ENCODE measurements around the gene ZNF606.

Gene ZNF606

DNA sequence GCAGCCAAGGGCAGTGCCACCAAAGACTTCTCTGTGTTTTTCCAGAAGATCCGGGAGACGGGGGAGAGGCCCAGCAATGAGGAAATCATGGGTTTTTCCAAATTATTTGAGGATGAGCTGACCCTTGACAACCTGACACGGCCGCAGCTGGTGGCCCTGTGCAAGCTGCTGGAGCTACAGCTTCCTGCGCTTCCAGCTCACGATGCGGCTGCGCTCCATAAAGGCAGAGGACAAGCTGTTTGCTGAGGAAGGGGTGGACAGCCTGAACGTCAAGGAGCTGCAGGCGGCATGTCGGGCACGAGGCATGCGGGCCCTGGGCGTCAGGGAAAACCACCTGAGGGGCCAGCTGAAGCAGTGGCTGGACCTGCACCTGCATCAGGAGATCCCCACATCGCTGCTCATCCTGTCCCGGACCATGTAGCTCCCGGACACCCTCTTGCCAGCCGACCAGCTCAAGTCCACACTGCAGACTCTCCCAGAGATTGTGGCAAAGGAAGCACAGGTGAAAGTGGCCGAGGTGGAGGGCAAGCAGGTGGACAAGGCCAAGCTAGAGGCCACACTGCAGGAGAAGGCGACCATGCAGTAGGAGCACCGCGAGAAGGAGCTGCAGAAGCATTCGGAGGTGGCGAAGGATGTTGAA lies 42.9 kb upstream of the ZNF606 start:
- Histone ChIP-seq H3K27ac (ENCODE audit: low read depth, low read length) (no peak overlapping the region), H3K79me2 (ENCODE audit: control insufficient read depth, low read length) (no peaks in the 10 kb centered on the region), H3K4me3 (ENCODE audit: low read length) (no peak overlapping the region), H4K20me1 (ENCODE audit: control insufficient read depth, insufficient read depth, low read depth, low read length) (no peaks in the 10 kb centered on the region), H3K4me2 (ENCODE audit: low read length) (no peak overlapping the region), H3K9me3 (ENCODE audit: control insufficient read depth, insufficient read depth, low read length) (peaks cover 37% of the 10 kb centered on the region; the same call in 1 of the 2 replicates), H3K36me3 (ENCODE audit: control insufficient read depth, low read length) (no peaks in the 10 kb centered on the region), H3F3A (ENCODE audit: control insufficient read depth, insufficient read depth) (no peaks in the 10 kb centered on the region), H3K27me3 (ENCODE audit: control insufficient read depth, low read length) (no peaks in the 10 kb centered on the region), H3K9me2 (replicated peaks; ENCODE audit: control insufficient read depth, low read length) (no peaks in the 10 kb centered on the region), H3K4me1 (ENCODE audit: control insufficient read depth, low read length) (no peaks in the 10 kb centered on the region)
- TF ChIP-seq EZH2phosphoT487 (IDR thresholded peaks at IDR 0.05; ENCODE audit: borderline replicate concordance, low read length) (no peak), CTCF (IDR thresholded peaks at IDR 0.05; ENCODE audit: low read depth, low read length, poor library complexity, severe bottlenecking) (no peak)

GRCh38 chr19:58044886-58045285 lies 42.3 kb upstream of the ZNF606 start:
- H4K20me1 ChIP-seq (ENCODE audit: control insufficient read depth, insufficient read depth, low read depth, low read length): no peaks in the 10 kb centered on the region
- no peak overlapping the region for H3K4me3 ChIP-seq (ENCODE audit: low read length)
- no peaks in the 10 kb centered on the region for H3K4me1 ChIP-seq (ENCODE audit: control insufficient read depth, low read length)
- H3F3A ChIP-seq (ENCODE audit: control insufficient read depth, insufficient read depth): no peaks in the 10 kb centered on the region
- H3K79me2 ChIP-seq (ENCODE audit: control insufficient read depth, low read length): no peaks in the 10 kb centered on the region
- H3K27me3 ChIP-seq (ENCODE audit: control insufficient read depth, low read length): no peaks in the 10 kb centered on the region
- H3K27ac ChIP-seq (ENCODE audit: low read depth, low read length): no peak overlapping the region
- no peaks in the 10 kb centered on the region for H3K9me2 ChIP-seq (replicated peaks; ENCODE audit: control insufficient read depth, low read length)
- no peaks in the 10 kb centered on the region for H3K36me3 ChIP-seq (ENCODE audit: control insufficient read depth, low read length)
- peaks cover 37% of the 10 kb centered on the region; the same call in 1 of the 2 replicates for H3K9me3 ChIP-seq (ENCODE audit: control insufficient read depth, insufficient read depth, low read length)
- no peak overlapping the region for H3K4me2 ChIP-seq (ENCODE audit: low read length)
- no peak for TF ChIP-seq EZH2phosphoT487 (IDR thresholded peaks at IDR 0.05; ENCODE audit: borderline replicate concordance, low read length)
- no peak for TF ChIP-seq CTCF (IDR thresholded peaks at IDR 0.05; ENCODE audit: low read depth, low read length, poor library complexity, severe bottlenecking)

- peaks cover 33% of the 10 kb centered on the region; the same call in 1 of the 2 replicates for H3K9me3 ChIP-seq (ENCODE audit: control insufficient read depth, insufficient read depth, low read length)
Observed at GRCh38 chr19:58044391-58044790, 41.8 kb upstream of the ZNF606 start.

More at GRCh38 chr19:58044391-58044790, 41.8 kb upstream of the ZNF606 start:
- Histone ChIP-seq H4K20me1 (ENCODE audit: control insufficient read depth, insufficient read depth, low read depth, low read length) (no peaks in the 10 kb centered on the region), H3K4me2 (ENCODE audit: low read length) (no peak overlapping the region), H3K4me1 (ENCODE audit: control insufficient read depth, low read length) (no peaks in the 10 kb centered on the region), H3K79me2 (ENCODE audit: control insufficient read depth, low read length) (no peaks in the 10 kb centered on the region), H3F3A (ENCODE audit: control insufficient read depth, insufficient read depth) (no peaks in the 10 kb centered on the region), H3K27me3 (ENCODE audit: control insufficient read depth, low read length) (no peaks in the 10 kb centered on the region), H3K36me3 (ENCODE audit: control insufficient read depth, low read length) (no peaks in the 10 kb centered on the region), H3K27ac (ENCODE audit: low read depth, low read length) (no peak overlapping the region), H3K4me3 (ENCODE audit: low read length) (no peak overlapping the region), H3K9me2 (replicated peaks; ENCODE audit: control insufficient read depth, low read length) (no peaks in the 10 kb centered on the region)
- TF ChIP-seq CTCF (IDR thresholded peaks at IDR 0.05; ENCODE audit: low read depth, low read length, poor library complexity, severe bottlenecking): no peak
- TF ChIP-seq EZH2phosphoT487 (IDR thresholded peaks at IDR 0.05; ENCODE audit: borderline replicate concordance, low read length): no peak
